Suprapubic skin (tissue), 3 donors: ENCODE data around the gene DNASE1.

Experiments
- CTCF ChIP-seq, 2 donors: fragments of 200-600 bp in 1 of 2; fragments of 450-650 bp in 1 of 2; sonication (generic) in 1 of 2; IDR thresholded peaks; one replicate each; pipeline ENCODE4 v1.5.1; 2016 to 2019; ENCODE audit warnings: antibody characterized with exemption in 2 of 2, mild to moderate bottlenecking in 1 of 2, moderate library complexity in 1 of 2
- EP300 ChIP-seq: sonication (generic); formaldehyde crosslinking; IDR thresholded peaks from one replicate; pipeline ENCODE4 v1.6.1; 2017; ENCODE audit warnings: antibody characterized with exemption

- no peak for TF ChIP-seq CTCF (IDR thresholded peaks at IDR 0.05)
- TF ChIP-seq EP300: no peak
Measured at GRCh38 chr16:3606441-3606840, 48.0 kb upstream of the DNASE1 start.
